GM19463 (cell line): ENCODE data around the gene TCP1.
"Not testable (repeated sequence)": the region's sequence is repeated elsewhere in the genome, so short reads cannot be mapped to it uniquely, and the experiment has no call there.

ENCODE experiments used
- ATAC-seq: cut with Tn5 transposase; IDR thresholded peaks from one replicate; pipeline ENCODE4 v1.9.1; 2021; ENCODE audit warnings: mild to moderate bottlenecking, moderate library complexity; ENCODE audit not compliant: unreplicated experiment

Gene TCP1

DNA sequence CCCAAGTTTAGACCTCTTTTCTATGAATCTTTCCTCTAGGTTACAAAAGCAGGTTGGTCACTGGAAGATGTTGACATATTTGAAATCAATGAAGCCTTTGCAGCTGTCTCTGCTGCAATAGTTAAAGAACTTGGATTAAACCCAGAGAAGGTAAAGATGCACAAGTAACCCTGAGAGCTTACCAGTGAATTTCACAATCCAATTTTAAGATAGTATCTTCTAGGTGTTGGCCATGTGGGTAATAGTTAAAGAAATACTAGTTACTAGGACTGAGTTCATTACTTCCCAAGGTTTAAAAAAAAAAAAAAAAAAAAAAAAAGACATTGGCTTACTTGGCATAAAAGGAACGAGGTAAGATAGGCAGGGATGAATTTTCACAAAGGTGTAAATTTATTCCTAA, 11.3 kb downstream of the TCP1 start:
- no peak for ATAC-seq

DNA sequence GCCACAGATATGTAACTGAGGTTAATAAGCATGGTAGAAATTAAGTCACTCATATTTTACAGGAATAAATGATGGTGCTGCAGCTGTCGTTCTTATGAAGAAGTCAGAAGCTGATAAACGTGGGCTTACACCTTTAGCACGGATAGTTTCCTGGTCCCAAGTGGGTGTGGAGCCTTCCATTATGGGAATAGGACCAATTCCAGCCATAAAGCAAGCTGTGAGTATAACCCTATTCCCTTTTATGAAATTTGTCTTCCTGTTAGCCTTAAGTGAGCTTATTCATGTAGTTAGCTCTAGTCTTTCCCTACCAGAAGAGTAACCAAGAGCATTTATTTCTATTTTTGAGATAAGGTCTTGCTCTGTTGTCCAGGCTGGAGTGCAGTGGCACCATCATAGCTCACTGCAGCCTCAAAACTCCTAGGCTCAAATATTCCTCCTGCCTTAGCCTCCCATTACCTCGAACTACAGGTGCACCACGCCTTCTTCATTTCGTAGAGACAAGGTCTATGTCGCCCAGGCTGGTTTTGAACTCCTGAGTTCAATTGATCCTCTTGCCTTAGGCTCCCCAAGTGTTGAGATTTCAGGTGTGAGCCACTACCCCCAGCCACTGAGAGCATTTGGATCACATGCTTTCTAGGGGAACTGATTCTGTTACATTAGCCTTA, 12.0 kb downstream of the TCP1 start:
- ATAC-seq, result no peak

DNA sequence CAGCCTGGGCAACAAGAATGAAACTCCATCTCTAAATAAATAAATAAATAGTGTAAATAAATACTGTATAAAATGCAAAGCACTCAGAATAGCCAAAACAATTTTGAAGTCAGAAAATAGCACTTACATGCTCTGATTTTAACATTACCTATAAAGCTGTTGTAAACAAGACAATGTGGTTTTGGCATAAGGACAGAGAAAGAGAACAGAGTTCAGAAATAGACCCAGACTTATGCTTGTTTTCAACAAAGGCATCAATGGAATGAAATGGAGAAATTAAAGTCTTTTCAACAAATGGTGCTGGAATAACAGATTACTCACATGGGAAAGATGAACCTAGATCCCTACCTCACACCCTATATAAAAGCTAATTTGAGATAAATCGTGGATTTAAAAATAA, 17.2 kb downstream of the TCP1 start:
- no peak for ATAC-seq

DNA sequence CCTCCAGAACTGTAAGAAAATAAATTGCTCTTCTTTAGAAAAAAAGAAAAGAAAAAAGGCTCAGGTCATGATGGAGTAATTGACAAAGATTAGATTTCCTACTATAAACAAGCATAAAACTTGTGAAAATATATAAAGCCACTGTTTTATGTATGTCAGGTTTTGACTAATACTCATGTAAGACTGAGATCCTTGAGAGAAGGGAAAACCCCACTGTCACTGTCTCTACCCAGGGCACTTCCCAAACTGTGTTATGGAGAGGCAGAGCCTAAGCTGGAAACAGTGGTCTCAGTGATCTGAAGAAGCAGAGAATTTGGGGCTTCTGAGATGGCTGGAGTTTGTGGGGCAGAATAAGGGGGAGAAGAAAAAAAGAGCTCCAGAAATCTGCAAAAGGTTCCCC, 19.9 kb downstream of the TCP1 start:
- ATAC-seq, result no peak

DNA sequence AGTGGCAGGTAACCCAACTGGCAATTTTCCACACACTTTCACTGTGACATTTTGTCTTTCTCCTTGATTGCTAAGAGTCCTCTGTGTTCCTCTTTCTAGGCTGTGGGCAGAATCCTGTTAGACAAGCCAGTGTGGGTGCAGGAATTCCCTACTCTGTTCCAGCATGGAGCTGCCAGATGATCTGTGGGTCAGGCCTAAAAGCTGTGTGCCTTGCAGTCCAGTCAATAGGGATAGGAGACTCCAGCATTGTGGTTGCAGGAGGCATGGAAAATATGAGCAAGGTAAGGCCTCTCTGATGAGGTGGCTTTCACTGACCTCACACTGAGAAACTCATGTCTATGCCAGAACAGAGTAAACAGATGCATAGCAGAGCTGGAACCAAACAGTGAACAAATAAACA, 22.5 kb downstream of the TCP1 start:
- ATAC-seq, result no peak

DNA sequence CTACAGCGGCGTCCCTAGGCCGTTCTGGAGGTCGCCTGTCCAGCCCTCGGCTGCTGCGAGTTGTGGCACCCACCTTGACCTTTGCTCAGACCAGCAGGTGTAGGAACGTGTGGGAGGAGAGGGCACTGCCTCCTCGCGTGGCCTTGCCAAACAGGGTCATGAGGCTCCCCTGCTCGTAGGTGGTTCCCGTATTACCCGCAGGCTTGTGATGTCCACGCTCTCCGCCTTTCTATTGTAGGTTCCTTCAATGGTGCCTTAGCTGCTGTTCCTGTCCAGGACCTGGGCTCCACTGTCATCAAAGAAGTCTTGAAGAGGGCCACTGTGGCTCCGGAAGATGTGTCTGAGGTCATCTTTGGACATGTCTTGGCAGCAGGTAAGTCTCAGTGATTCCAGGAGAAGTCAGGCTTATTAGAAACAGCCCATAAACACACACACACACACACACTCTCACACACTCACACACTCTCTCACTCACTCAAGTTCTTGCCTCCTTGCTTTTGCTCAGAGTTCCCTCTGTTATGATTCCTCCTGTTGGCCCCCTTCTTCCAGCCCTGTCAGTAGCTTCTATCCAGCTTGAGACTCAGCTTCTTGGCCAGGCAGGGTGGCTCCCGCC, 26.6 kb downstream of the TCP1 start:
- no peak for ATAC-seq

DNA sequence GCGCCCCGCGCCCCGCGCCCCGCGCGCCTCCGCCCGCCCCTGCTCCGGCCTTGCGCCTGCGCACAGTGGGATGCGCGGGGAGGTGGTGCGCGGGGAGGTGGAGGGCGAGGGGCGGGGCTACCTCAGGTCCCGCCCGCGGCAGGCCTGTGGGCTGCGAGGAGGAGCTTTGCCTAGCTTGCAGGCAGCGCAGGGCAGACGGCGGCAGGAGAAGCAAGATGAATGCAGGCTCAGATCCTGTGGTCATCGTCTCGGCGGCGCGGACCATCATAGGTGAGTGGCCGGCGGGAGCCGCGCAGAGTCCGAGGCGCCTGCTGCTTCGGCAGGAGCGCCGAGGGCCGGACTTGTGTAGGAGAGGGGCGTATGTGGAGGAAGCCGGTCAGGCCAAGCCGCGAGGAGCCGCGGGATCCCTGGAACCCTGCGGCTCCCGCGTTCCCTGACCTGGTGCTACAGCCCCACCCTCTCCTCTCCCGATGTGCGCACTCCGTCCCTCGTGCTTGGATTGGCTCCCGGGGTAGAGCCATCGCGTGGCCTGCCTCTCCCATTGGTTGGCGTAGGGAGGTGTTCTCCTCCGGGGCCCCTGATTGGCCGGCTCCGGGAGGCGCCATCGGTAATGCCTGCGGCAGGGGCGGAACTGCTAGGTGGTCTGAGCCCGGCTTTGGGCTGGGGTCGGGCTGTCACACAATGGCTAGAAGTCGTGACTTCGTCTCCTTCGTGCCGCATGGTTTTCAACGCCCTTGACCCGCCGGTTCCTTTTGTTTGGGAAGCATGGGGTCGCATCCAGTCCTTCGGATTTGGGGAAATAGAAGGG, 27.3 kb downstream of the TCP1 start, which contains the start of gene ACAT2:
Gene ACAT2, plus strand, starts transcription at position 173 of the 808 bp plus-strand sequence. Its CDS starts 43 bp downstream, at position 216.
- peak; percentile 97 for ATAC-seq

DNA sequence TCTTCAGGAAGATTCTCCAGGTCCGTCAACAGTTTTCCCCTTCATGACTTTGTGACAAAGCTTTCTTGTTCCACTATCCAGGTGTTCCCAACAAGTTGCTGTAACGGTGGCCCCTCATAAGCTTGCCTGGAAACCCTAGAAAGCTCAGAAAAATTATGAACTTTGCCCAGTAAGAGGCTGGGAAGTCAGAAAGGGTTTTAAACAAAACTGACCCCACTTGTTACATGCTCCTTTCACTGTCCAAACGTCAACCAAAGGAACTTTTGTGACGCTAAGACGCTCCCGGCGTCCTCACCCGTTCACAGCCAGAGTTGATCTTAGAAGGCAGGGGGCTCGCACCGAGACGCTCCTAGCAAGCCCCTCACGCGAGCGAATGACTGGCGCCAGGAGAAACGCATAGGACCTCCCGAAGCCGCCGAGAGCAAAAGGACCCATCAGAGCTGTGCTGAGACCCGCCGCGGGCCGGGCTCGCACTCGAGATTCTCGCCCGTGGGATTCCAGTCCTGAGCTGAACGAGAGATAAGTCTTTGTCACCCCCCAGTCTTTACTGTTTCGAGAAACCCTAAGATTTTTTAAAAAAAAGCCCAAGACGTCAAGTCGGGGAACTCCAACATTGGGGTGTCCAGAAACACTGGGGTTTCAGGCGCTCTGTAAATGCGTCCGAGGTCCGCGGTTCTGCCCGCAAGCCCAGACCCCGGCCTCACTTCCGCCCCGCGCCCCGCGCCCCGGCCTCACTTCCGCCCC, 28.1 kb downstream of the TCP1 start:
- no peak for ATAC-seq

DNA sequence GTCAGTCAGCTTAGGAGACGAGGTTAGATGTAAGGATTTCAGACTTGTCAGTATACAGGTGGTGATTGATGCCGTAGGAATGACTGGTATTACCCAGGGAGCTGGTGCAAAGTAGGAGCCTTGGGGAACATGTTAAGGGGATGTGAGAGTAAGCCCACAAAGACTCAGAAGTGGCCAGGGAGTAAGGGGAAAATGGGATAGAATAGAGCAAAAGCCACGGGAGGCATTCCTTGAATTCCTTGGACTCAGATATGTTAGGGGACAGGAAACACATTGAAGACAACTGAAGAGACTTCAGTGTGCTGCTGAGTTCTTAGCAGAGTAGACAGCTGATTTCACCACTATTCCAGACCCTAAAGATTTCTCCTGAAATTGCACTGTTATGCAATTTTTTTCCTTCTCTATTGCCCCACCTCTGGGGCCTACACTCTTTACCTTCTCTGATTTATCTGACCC, 28.8 kb downstream of the TCP1 start:
- ATAC-seq, result no peak

DNA sequence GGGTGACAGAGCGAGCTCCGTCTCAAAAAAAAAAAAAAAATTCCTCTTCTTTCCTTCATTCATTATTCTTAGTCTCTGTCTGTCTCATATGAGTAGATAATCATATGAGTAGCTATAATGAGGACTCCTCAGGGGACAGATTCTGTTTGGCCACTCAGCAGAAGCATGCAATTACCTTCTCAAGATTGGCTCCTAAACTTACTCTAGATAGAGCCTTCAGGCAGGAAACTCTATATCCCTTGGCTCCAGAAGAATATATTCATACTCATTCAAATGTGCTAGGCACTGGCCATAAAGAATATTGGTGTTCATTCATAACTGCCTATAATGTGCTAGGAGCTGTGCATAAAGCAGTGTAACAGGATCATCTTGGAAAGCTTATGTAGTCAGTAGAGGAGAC, 29.8 kb downstream of the TCP1 start:
- no peak for ATAC-seq

DNA sequence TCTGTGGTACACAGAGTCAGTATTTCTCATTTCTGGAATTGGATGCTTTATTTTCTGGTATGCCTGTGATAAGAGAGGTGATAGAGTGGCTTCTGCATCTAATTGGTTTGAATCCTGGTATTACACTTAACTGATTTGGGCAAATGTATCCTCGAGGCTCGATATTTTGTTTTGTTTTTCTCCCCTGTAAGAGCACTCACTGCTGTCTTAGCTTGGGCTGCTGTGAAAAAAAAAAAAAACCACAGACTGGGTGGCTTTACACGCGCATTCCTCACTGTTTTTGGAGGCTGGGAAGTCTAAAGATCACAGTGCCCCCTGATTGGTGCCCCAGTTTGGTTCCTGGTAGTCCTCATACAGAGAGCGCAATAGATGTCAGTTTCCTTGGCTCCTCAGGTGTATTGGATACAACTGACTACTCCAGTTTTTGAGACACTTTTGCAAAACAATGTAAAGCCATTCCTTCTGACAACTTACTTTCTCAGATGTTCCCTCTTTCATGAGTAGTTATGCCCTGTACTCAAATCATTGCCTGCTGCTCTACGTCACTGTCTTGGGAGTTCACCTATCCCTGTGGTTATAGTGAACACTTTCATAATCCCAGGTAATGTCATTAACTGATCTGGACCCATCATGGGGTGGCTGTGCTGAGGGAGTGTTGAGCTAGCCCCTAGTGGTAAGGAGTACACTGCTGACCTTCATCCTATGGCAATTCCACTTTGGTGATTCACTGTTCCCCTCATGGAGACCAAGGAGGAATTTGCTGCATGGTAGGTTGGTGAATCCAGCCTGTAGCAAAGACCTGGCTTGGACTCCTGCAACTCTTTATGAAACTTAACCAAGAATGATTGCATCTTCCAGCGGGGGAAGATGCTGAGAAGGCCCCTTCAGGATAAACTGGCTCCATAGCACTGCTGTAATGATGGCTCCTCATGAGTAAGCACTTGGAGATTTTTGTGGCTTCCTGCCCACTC, 31.1 kb downstream of the TCP1 start:
- ATAC-seq, result no peak

DNA sequence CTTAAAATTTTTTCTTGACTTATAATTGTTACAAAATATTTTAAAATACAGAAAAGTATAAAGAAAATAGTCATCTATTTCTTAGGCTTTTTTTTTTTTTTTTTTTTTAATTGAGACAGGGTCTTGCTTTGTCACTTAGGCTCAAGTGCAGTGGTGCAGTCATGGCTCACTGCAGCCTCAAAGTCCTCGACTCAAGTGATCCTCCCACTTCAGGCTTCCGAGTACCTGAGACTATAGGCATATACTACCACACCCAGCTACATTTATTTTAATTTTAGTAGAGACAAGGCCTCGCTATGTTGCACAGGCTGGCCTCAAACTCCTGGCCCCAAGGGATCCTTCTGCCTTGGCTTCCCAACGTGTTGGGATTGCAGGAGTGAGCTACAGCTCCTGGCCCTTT, 32.9 kb downstream of the TCP1 start:
- ATAC-seq, result no peak

DNA sequence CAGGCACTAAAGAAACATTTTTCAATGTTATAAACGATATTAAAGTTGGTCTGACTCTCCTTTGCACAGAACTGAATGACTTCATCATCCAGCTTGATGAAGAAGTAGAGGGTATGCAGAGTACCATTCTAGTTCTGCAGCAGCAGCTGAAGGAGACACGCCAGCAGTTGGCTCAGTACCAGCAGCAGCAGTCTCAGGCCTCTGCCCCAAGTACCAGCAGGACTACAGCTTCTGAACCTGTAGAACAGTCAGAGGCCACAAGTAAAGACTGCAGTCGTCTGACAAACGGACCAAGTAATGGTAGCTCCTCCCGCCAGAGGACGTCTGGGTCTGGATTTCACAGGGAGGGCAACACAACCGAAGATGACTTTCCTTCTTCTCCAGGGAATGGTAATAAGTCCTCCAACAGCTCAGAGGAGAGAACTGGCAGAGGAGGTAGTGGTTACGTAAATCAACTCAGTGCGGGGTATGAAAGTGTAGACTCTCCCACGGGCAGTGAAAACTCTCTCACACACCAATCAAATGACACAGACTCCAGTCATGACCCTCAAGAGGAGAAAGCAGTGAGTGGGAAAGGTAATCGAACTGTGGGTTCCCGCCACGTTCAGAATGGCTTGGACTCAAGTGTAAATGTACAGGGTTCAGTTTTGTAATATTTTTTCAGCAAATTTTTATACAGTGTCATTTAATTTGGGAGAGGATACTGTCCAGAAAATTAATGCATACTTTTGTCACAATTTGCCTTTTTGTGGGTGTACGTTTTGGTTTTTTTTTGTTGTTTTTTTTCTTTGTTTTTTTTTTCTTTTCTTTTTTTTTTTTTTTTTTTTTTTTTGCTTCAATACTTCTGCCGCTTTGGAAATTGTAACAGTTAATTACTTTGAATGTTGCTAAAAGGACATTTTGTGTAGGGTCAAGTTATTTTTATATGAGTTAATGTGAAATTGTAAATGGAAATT, 34.2 kb downstream of the TCP1 start:
- ATAC-seq, result no peak

DNA sequence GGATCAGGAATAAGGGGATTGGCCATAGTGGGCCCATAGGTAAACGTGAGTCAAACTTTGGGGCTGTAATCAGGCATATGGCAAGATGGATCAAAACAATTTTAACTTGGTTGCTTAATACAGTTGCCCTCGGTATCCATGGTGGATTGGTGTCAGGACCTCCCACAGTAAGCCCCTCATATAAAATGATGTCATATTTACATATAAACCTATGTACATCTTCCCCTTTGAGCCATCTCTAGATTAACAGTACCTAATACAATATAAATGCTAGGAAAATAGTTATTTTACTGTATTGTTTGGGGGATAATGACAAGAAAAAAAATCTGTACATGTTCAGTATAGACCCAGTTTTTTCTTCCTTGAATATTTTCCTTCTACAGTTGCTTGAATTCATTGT, 35.0 kb downstream of the TCP1 start:
- no peak for ATAC-seq

DNA sequence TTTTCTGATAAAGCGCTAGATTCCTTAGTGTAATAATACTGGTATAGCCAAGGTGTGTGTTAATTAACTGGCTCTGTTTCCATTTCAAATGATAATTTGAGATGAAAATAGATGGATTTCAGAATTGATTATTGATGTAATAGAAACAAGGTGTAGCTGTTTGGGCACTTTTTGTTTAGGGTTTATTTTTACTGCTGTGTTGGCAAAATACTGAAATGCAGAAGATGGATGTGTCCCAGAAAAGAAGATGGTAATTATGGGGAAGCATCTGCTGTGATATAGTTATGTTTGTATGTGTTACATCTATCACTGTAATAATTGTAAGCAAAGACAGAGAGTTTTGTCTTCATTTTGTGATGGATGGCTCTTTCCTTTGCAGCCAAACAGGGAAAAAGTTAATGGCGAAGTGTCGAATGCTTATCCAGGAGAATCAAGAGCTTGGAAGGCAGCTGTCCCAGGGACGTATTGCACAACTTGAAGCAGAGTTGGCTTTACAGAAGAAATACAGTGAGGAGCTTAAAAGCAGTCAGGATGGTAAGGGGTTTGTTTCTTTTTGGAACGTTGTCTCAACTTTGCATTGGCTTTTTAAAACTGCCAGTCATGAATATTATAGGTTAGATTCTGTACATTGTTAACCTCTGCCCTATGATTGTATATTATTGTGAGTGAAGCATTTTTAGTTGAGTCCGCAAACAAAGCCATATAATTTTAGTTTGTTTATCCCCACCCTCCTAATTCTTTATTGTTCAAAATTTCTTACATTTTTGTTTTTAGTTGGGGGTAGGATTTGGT, 36.1 kb downstream of the TCP1 start:
- no peak for ATAC-seq

DNA sequence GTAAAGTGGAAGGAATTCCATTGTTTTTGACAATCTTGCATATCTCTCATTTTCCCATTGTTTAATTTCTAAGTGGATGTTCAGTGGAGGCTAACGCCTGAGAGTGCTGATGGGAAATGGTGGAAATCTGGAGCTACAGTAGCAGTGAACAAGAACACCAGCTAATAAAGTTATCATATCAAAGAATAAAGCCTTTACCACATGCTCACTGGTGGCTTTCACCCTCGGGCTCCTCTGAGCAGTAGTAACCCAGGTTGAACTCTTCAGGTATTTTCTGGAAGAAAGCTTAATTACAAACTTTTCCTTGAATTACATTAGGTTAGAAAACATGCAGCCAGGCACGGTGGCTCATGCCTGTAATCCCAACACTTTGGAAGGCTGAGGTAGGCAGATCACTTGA, 38.0 kb downstream of the TCP1 start:
- ATAC-seq, result no peak

DNA sequence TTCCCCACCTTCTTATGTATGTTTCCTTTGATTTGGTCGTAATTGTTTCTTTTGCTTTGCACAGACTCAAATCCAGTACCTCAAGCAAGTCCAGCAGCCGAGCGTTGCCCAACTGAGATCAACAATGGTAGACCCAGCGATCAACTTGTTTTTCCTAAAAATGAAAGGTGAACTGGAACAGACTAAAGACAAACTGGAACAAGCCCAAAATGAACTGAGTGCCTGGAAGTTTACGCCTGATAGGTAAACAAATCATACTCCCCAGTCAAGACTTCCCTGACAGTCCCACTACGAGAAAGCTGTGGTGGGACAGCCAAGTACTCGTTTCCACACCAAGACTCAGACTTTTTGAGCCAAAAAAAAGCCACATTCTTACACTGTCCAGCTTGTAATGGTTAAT, 41.3 kb downstream of the TCP1 start:
- ATAC-seq, result not testable (repeated sequence)

DNA sequence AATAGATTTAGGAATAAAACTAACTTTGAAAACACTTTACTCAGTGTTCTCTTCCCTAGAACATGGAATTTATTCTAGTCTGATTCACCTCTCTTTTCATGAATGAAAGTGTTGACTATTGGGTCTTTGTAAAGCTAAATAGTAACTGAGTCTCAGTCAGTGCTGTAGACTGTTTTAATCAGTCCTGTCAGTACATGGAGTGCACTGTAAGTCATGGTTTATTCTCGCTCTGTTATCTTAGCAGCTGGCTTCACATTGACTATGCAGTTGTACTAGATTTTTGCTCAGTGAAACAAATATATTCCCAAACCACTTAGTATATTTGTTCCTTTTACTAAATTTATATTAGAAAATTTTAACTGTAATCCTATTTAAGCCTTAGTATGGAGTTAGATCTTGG, 42.6 kb downstream of the TCP1 start:
- no peak for ATAC-seq
